ENCODE data around the gene RECQL5. TPM values are rescaled to one million over a fixed set of nuclear protein-coding genes. Genes with fewer than 3 reads are reported as not detected.

Gene RECQL5
- total RNA-seq, 1 donor from 2014 or later: 44.0 TPM

DNA sequence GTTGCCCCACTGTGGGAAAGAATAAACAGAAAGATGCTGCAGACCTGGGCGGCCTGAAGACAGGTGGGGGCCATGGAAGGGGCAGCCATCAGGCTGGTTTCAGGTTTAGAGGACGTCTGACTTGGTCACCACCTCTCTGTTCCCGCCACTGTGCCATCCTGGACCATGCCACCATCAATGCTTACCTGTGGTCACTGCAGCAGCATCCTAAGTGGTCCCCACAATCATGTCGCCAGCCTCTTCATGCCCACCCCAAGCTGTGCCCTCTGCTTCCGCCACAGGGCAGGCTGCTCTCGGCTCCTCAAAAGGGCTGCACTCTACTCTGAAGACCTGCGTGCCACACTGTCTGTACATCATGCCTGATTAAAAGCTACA lies 23.3 kb downstream of the RECQL5 start:
- Histone ChIP-seq H3K27me3 (no peaks in the 10 kb centered on the region), H3K4me1 (peaks cover 35% of the 10 kb centered on the region), H3K27ac (peak overlapping the region; percentile 50), H3K36me3 (no peaks in the 10 kb centered on the region), H3K9me3 (no peaks in the 10 kb centered on the region), H3K4me3 (no peak overlapping the region)
- intact Hi-C loops (cut with DNase I): no loop called here
- no peak for DNase-seq (ENCODE audit: extremely low spot score in 2 of 2)
- TF ChIP-seq POLR2AphosphoS5 (IDR thresholded peaks at IDR 0.05; ENCODE audit: insufficient read depth in 1 of 2, low read depth in 1 of 2): no peak
- TF ChIP-seq POLR2A (IDR thresholded peaks at IDR 0.05): no peak
- no peak for TF ChIP-seq CTCF (IDR thresholded peaks at IDR 0.05)

GRCh38 chr17:75642784-75643642 lies 23.9 kb downstream of the RECQL5 start:
- TF ChIP-seq POLR2AphosphoS5 (IDR thresholded peaks at IDR 0.05; ENCODE audit: insufficient read depth in 1 of 2, low read depth in 1 of 2): no peak
- no peak for TF ChIP-seq CTCF (IDR thresholded peaks at IDR 0.05)
- TF ChIP-seq POLR2A (IDR thresholded peaks at IDR 0.05): no peak
- no peaks in the 10 kb centered on the region for H3K27me3 ChIP-seq
- no peak for DNase-seq (ENCODE audit: extremely low spot score in 2 of 2)
- no peaks in the 10 kb centered on the region for H3K9me3 ChIP-seq
- intact Hi-C loops (cut with DNase I): no loop called here
- H3K36me3 ChIP-seq: no peaks in the 10 kb centered on the region
- H3K4me1 ChIP-seq: peaks cover 35% of the 10 kb centered on the region
- H3K27ac ChIP-seq: peak overlapping the region; percentile 54
- H3K4me3 ChIP-seq: no peak overlapping the region

DNA sequence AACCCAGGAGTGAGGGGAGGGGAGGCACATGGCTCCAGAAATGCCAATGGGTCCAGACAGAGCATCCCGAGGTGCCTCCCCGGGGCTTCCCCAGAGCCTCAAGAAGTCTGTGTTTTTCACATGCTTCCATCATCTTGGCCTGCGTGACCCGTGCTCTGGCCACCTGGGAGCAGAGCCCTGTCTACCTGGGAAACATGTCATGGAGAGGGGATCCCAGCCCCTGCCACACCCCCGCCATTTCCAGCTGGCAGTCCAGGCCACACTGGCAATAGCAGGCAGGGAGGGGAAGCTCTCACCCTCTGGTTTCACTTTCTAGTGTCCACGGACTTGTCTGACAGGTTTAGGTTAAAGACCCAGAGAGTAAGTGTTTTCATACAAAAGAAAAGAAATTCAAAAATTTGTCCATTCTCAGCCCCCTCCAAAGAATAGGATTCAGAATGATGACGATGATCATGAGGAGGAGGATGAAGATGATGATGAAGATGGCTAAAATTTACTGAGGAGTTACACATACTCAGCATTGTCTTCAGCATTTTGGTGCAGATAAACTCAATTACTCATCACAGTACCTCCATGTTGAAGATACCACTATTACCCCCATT lies 24.7 kb downstream of the RECQL5 start:
- DNase-seq (ENCODE audit: extremely low spot score in 2 of 2): no peak
- no peaks in the 10 kb centered on the region for H3K9me3 ChIP-seq
- intact Hi-C loops (cut with DNase I): no loop called here
- H3K36me3 ChIP-seq: no peaks in the 10 kb centered on the region
- TF ChIP-seq POLR2AphosphoS5 (IDR thresholded peaks at IDR 0.05; ENCODE audit: insufficient read depth in 1 of 2, low read depth in 1 of 2) (no peak), POLR2A (IDR thresholded peaks at IDR 0.05) (no peak), CTCF (IDR thresholded peaks at IDR 0.05) (no peak)
- H3K4me3 ChIP-seq: no peak overlapping the region
- H3K27ac ChIP-seq: peak overlapping the region; percentile 54
- no peaks in the 10 kb centered on the region for H3K27me3 ChIP-seq
- H3K4me1 ChIP-seq: peaks cover 35% of the 10 kb centered on the region

DNA sequence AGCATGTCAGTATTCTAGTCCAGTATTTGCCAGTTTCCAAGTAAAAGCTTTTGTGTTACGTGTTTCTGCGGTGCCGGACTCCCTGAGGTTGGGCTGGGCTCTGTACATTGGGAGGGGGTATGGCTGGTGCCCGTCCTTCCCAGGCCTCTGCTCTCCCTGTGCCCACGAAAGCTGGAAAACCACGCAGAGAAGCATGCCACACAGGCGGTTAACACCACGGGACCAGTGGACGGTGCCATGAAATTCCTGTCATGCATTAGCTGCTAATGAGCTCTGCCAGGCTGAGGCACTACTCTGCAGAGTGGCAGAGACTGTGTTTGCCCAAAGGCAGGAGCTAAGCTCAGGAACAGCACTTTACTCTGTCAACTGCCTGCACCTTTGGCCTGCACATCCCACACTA lies 25.6 kb downstream of the RECQL5 start:
- intact Hi-C loops (cut with DNase I): no loop called here
- Histone ChIP-seq H3K4me3 (peak overlapping the region in 1 of 2 donors; percentile 31), H3K27ac (peak overlapping the region; percentile 54), H3K9me3 (no peaks in the 10 kb centered on the region), H3K36me3 (no peaks in the 10 kb centered on the region), H3K27me3 (no peaks in the 10 kb centered on the region), H3K4me1 (peaks cover 32% of the 10 kb centered on the region)
- no peak for DNase-seq (ENCODE audit: extremely low spot score in 2 of 2)
- TF ChIP-seq POLR2A (IDR thresholded peaks at IDR 0.05): no peak
- TF ChIP-seq POLR2AphosphoS5 (IDR thresholded peaks at IDR 0.05; ENCODE audit: insufficient read depth in 1 of 2, low read depth in 1 of 2): no peak
- no peak for TF ChIP-seq CTCF (IDR thresholded peaks at IDR 0.05)

Measured in vagina (tissue), 2 donors.